ENCODE data around the gene PGAP2.

The PGAP2 gene

DNA sequence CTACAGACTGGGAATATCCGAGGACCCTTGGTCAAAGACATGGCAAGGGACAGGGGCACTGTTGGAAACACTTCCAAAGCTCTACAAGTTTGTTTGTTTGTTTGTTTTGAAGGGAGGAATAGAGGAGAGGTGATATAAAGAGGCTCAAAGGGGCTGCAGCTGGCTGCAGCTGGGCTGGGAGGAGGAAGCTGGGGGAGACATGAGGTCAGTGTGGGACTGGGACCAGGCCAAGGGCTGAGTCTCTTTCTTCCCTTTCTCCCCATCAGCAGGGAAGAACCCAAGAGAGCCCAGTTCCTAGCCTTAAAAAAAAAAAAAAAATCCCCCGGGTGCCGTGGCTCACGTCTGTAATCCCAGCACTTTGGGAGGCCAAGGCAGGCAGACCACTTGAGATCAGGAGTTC is 27.4 kb downstream of the PGAP2 start:
- Histone ChIP-seq H3K4me3 (ENCODE audit: low read depth in 1 of 2, low read length in 1 of 2) (peak overlapping the region; percentile 93 to 99), H3K4me1 (ENCODE audit: control insufficient read depth in 1 of 2, insufficient read depth in 1 of 2, low read depth in 1 of 2, low read length in 1 of 2) (peaks cover 71 to 83% of the 10 kb centered on the region in 2 experiments), H3K27me3 (no peaks in the 10 kb centered on the region), H3K27ac (peak overlapping the region; percentile 98), H3K9me3 (no peaks in the 10 kb centered on the region), H3K36me3 (peaks cover 29% of the 10 kb centered on the region)
- TF ChIP-seq CTCF (IDR thresholded peaks at IDR 0.05), result no peak

GRCh38 chr11:3836903-3837302 is 28.5 kb downstream of the PGAP2 start:
- Histone ChIP-seq H3K4me3 (ENCODE audit: low read depth in 1 of 2, low read length in 1 of 2) (peak overlapping the region; percentile 93 to 99), H3K9me3 (no peaks in the 10 kb centered on the region), H3K4me1 (ENCODE audit: control insufficient read depth in 1 of 2, insufficient read depth in 1 of 2, low read depth in 1 of 2, low read length in 1 of 2) (peaks cover 66 to 74% of the 10 kb centered on the region in 2 experiments), H3K27ac (peak overlapping the region; percentile 98), H3K27me3 (no peaks in the 10 kb centered on the region), H3K36me3 (peaks cover 18% of the 10 kb centered on the region)
- TF ChIP-seq CTCF (IDR thresholded peaks at IDR 0.05), result no peak

DNA sequence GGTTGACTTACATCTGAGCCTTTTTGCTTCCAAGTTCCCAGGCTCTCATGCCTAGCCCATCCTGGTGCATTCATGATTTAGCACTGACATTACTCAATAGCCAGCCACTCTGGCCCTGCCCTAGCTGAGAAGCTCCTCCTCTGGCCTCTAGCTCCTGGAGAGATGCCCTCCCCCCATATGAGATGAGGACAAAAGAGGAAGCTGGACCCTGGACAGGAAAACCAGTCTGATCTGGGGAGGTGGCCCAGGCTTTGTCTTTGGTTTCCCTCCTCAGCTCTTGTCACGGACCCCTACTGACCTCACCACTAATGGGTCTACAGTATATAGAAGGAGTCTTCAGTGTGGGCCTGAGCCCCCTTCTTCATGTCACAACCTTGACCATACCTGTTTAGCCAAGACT is 29.4 kb downstream of the PGAP2 start:
- peaks cover 60 to 68% of the 10 kb centered on the region in 2 experiments for H3K4me1 ChIP-seq (ENCODE audit: control insufficient read depth in 1 of 2, insufficient read depth in 1 of 2, low read depth in 1 of 2, low read length in 1 of 2)
- peaks cover 11% of the 10 kb centered on the region for H3K36me3 ChIP-seq
- H3K27me3 ChIP-seq, result no peaks in the 10 kb centered on the region
- H3K9me3 ChIP-seq, result no peaks in the 10 kb centered on the region
- H3K27ac ChIP-seq, result peak overlapping the region; percentile 98
- peak overlapping the region; percentile 93 to 99 for H3K4me3 ChIP-seq (ENCODE audit: low read depth in 1 of 2, low read length in 1 of 2)
- peak; percentile 22 for TF ChIP-seq CTCF (IDR thresholded peaks at IDR 0.05)

GRCh38 chr11:3838504-3838903 is 30.1 kb downstream of the PGAP2 start:
- Histone ChIP-seq H3K4me3 (ENCODE audit: low read depth in 1 of 2, low read length in 1 of 2) (peak overlapping the region; percentile 93 to 99), H3K27me3 (no peaks in the 10 kb centered on the region), H3K4me1 (ENCODE audit: control insufficient read depth in 1 of 2, insufficient read depth in 1 of 2, low read depth in 1 of 2, low read length in 1 of 2) (peaks cover 53 to 61% of the 10 kb centered on the region in 2 experiments), H3K27ac (peak overlapping the region; percentile 98), H3K9me3 (no peaks in the 10 kb centered on the region), H3K36me3 (peaks cover 4% of the 10 kb centered on the region)
- no peak for TF ChIP-seq CTCF (IDR thresholded peaks at IDR 0.05)

- Histone ChIP-seq H3K4me1 (ENCODE audit: control insufficient read depth in 1 of 2, insufficient read depth in 1 of 2, low read depth in 1 of 2, low read length in 1 of 2) (peaks cover 36 to 44% of the 10 kb centered on the region in 2 experiments), H3K9me3 (no peaks in the 10 kb centered on the region), H3K4me3 (ENCODE audit: low read depth in 1 of 2, low read length in 1 of 2) (peak overlapping the region; percentile 93 to 99), H3K27me3 (no peaks in the 10 kb centered on the region), H3K36me3 (no peaks in the 10 kb centered on the region), H3K27ac (peak overlapping the region; percentile 98)
- TF ChIP-seq CTCF (IDR thresholded peaks at IDR 0.05), result no peak
These were observed 31.9 kb downstream of the PGAP2 start for GRCh38 chr11:3840004-3840869.

All from neutrophil (primary cell).